H9 (cell line): ENCODE measurements around the gene CHD9NB. TPM values are rescaled to one million over a fixed set of nuclear protein-coding genes. Genes with fewer than 3 reads are reported as not detected.
"Not testable (repeated sequence)": the region's sequence is repeated elsewhere in the genome, so short reads cannot be mapped to it uniquely, and the experiment has no call there.

ENCODE experiments used
- DNase-seq: peaks from one replicate; pipeline ENCODE4 v3.0.0-alpha.2; 2017
- H2AFZ ChIP-seq: one replicate; pipeline ENCODE4 v1.6.1; 2013; ENCODE audit warnings: mild to moderate bottlenecking, low read length, control low read depth, moderate library complexity
- H2AK5ac ChIP-seq: 2 replicates; pipeline ENCODE4 v1.6.1; 2013; ENCODE audit warnings: low read length, control low read depth, mixed read lengths; ENCODE audit not compliant: insufficient read length
- H2BK120ac ChIP-seq: one replicate; pipeline ENCODE4 v1.6.1; 2013; ENCODE audit warnings: low read depth, mild to moderate bottlenecking, low read length, control low read depth, inconsistent platforms; ENCODE audit not compliant: poor library complexity, severe bottlenecking
- H2BK12ac ChIP-seq: 2 replicates; pipeline ENCODE4 v1.6.1; 2013; ENCODE audit warnings: low read length, control low read depth, mixed read lengths, low read depth; ENCODE audit not compliant: insufficient read length
- H2BK15ac ChIP-seq: 2 replicates; pipeline ENCODE4 v1.6.1; 2013; ENCODE audit warnings: low read depth, low read length, control low read depth
- H2BK20ac ChIP-seq: one replicate; pipeline ENCODE4 v1.6.1; 2013; ENCODE audit warnings: low read depth, mild to moderate bottlenecking, low read length, control low read depth, inconsistent platforms; ENCODE audit not compliant: poor library complexity, severe bottlenecking
- H2BK5ac ChIP-seq: 2 replicates; pipeline ENCODE4 v1.6.1; 2013; ENCODE audit warnings: low read length, control low read depth, mixed read lengths; ENCODE audit not compliant: insufficient read length
- H3K14ac ChIP-seq: 2 replicates; pipeline ENCODE4 v1.6.1; 2013; ENCODE audit warnings: low read length, control low read depth; ENCODE audit not compliant: insufficient read depth
- H3K18ac ChIP-seq: 2 replicates; pipeline ENCODE4 v1.6.1; 2013; ENCODE audit warnings: low read depth, mild to moderate bottlenecking, mixed read lengths, low read length, control low read depth; ENCODE audit not compliant: insufficient read length
- H3K23ac ChIP-seq: 2 replicates; pipeline ENCODE4 v1.6.1; 2013; ENCODE audit warnings: low read length, control low read depth, mixed read lengths, low read depth; ENCODE audit not compliant: insufficient read length
- H3K23me2 ChIP-seq: 2 replicates; pipeline ENCODE4 v1.6.1; 2013; ENCODE audit warnings: low read depth, mild to moderate bottlenecking, mixed read lengths, low read length, control low read depth; ENCODE audit not compliant: insufficient read length, poor library complexity, severe bottlenecking
- H3K27ac ChIP-seq: 2 replicates; pipeline ENCODE4 v1.5.1; 2013; ENCODE audit warnings: low read length, control low read depth, mixed read lengths, low read depth; ENCODE audit not compliant: insufficient read length
- H3K27me3 ChIP-seq: 2 replicates; pipeline ENCODE4 v1.6.1; 2013; ENCODE audit warnings: low read length, control low read depth, inconsistent platforms; ENCODE audit not compliant: insufficient read depth
- H3K4ac ChIP-seq: 2 replicates; pipeline ENCODE4 v1.6.1; 2013; ENCODE audit warnings: low read depth, mild to moderate bottlenecking, control low read depth, inconsistent platforms, low read length, moderate library complexity
- H3K4me1 ChIP-seq: 2 replicates; pipeline ENCODE4 v1.6.1; 2013; ENCODE audit warnings: low read length, control low read depth, inconsistent platforms; ENCODE audit not compliant: insufficient read depth
- H3K4me2 ChIP-seq: 2 replicates; pipeline ENCODE4 v1.6.1; 2013; ENCODE audit warnings: low read length, control low read depth, mixed read lengths; ENCODE audit not compliant: insufficient read length, insufficient read depth
- H3K56ac ChIP-seq: 2 replicates; pipeline ENCODE4 v1.6.1; 2013; ENCODE audit warnings: low read depth, mild to moderate bottlenecking, mixed read lengths, low read length, control low read depth; ENCODE audit not compliant: insufficient read length
- H3K79me1 ChIP-seq: 2 replicates; pipeline ENCODE4 v1.6.1; 2013; ENCODE audit warnings: low read depth, mild to moderate bottlenecking, moderate library complexity, low read length, control low read depth, inconsistent platforms; ENCODE audit not compliant: insufficient read depth, poor library complexity, severe bottlenecking
- H3K79me2 ChIP-seq: 2 replicates; pipeline ENCODE4 v1.6.1; 2013; ENCODE audit warnings: low read length, control low read depth, inconsistent platforms; ENCODE audit not compliant: insufficient read depth
- H3K9ac ChIP-seq: 2 replicates; pipeline ENCODE4 v1.6.1; 2013; ENCODE audit warnings: low read length, control low read depth, mixed read lengths; ENCODE audit not compliant: insufficient read length; ENCODE audit errors: extremely low read depth
- H3K9me3 ChIP-seq: one replicate; pipeline ENCODE4 v1.6.1; 2013; ENCODE audit warnings: low read depth, low read length, inconsistent platforms; ENCODE audit not compliant: control insufficient read depth
- H3T11ph ChIP-seq: one replicate; pipeline ENCODE4 v1.6.1; 2013; ENCODE audit warnings: mild to moderate bottlenecking, low read length, control low read depth, inconsistent platforms
- H4K20me1 ChIP-seq: one replicate; pipeline ENCODE4 v1.6.1; 2013; ENCODE audit not compliant: control insufficient read depth, insufficient read length, insufficient read depth
- H4K5ac ChIP-seq: 2 replicates; pipeline ENCODE4 v1.6.1; 2013; ENCODE audit warnings: low read depth, mild to moderate bottlenecking, mixed read lengths, low read length, control low read depth; ENCODE audit not compliant: insufficient read length
- H4K8ac ChIP-seq: replicated peaks from 2 replicates; pipeline ENCODE4 v1.6.1; 2013; ENCODE audit warnings: low read length, control low read depth, mixed read lengths, low read depth; ENCODE audit not compliant: insufficient read length
- H4K91ac ChIP-seq: 2 replicates; pipeline ENCODE4 v1.6.1; 2013; ENCODE audit warnings: low read depth, mild to moderate bottlenecking, moderate library complexity, mixed read lengths, low read length, control low read depth; ENCODE audit not compliant: insufficient read length
- H3K27ac Mint-ChIP-seq, 3 experiments: 2 replicates in 2 of 3; 3 replicates in 1 of 3; pipeline ENCODE4 v1.8.0; 2020 to 2021; ENCODE audit warnings: mixed read lengths in 3 of 3, mild to moderate bottlenecking in 1 of 3, moderate library complexity in 1 of 3
- H3K27me3 Mint-ChIP-seq: 2 replicates; pipeline ENCODE4 v1.8.0; 2021; ENCODE audit warnings: low read depth, mild to moderate bottlenecking, moderate library complexity, mixed read lengths
- H3K36me3 Mint-ChIP-seq, 3 experiments: 2 replicates in 2 of 3; 3 replicates in 1 of 3; pipeline ENCODE4 v1.8.0; 2020 to 2021; ENCODE audit warnings: low read depth in 3 of 3, mixed read lengths in 3 of 3; ENCODE audit not compliant: insufficient read depth in 1 of 3
- H3K4me1 Mint-ChIP-seq, 2 experiments: 2 replicates each; pipeline ENCODE4 v1.8.0; 2020; ENCODE audit warnings: mixed read lengths in 2 of 2
- H3K4me3 Mint-ChIP-seq, 2 experiments: 2 replicates in 1 of 2; 3 replicates in 1 of 2; pipeline ENCODE4 v1.8.0; 2020 to 2021; ENCODE audit warnings: mild to moderate bottlenecking in 2 of 2, mixed read lengths in 2 of 2, moderate library complexity in 1 of 2
- H3K9me3 Mint-ChIP-seq, 2 experiments: 2 replicates in 1 of 2; 3 replicates in 1 of 2; pipeline ENCODE4 v1.8.0; 2020; ENCODE audit warnings: mild to moderate bottlenecking in 2 of 2, mixed read lengths in 2 of 2, moderate library complexity in 1 of 2
- WGBS: extraction: QIAGEN DNeasy Blood & Tissue Kit; methylation state at CpG from one replicate; pipeline ENCODE4 v1.1.7; 2013; ENCODE audit warnings: missing lambda C conversion rate, low lambda C conversion rate, mixed read lengths; ENCODE audit not compliant: insufficient read length; ENCODE audit errors: extremely low coverage; 5-methylcytosine and 5-hydroxymethylcytosine counted together
- total RNA-seq: library from RNA; stranded (reverse); gene quantifications from 2 replicates; pipeline ENCODE4 v1.2.1, GENCODE V29; 2021
- TF ChIP-seq, protein P1 (sequence below): fragments of 200-600 bp; sonication (generic); conservative IDR thresholded peaks from 3 replicates; pipeline ENCODE4 v1.8.0; 2021; ENCODE audit warnings: antibody characterized with exemption, mild to moderate bottlenecking

CHD9NB gene
- total RNA-seq, 1 experiment from 2014 or later = 3.3 TPM

- Histone ChIP-seq H3K18ac (no peak overlapping the region), H2BK120ac (no peak overlapping the region), H3K56ac (no peak overlapping the region), H3K4me2 (no peak overlapping the region), H4K91ac (no peak overlapping the region), H2BK20ac (no peak overlapping the region), H4K20me1 (no peaks in the 10 kb centered on the region), H3K9ac (no peak overlapping the region), H4K5ac (no peak overlapping the region), H2AFZ (no peak overlapping the region), H3K79me1 (no peaks in the 10 kb centered on the region), H3T11ph (no peak overlapping the region), H3K23me2 (peaks cover 21% of the 10 kb centered on the region), H3K27me3 (no peaks in the 10 kb centered on the region), H4K8ac (no peak overlapping the region), H3K9me3 (no peaks in the 10 kb centered on the region), H2BK12ac (no peak overlapping the region), H3K4ac (no peak overlapping the region), H3K23ac (no peak overlapping the region), H3K14ac (no peak overlapping the region), H3K27ac (no peak overlapping the region), H2BK15ac (no peak overlapping the region), H2BK5ac (no peak overlapping the region), H3K79me2 (no peaks in the 10 kb centered on the region), H3K4me1 (peaks cover 11% of the 10 kb centered on the region), H2AK5ac (no peak overlapping the region)
- Mint-ChIP-seq H3K36me3 (peaks cover 4 to 11% (median 10%) of the 10 kb centered on the region in 3 experiments; a peak in 5 of 7 replicates), H3K9me3 (peaks cover 5 to 10% of the 10 kb centered on the region in 2 experiments; a peak in 4 of 5 replicates), H3K4me1 (peaks cover 71 to 75% of the 10 kb centered on the region in 2 experiments), H3K4me3 (peak overlapping the region in 1 of 2 experiments; percentile 58; a peak in 2 of 5 replicates), H3K27me3 (no peaks in the 10 kb centered on the region; the same call in none of the 2 replicates), H3K27ac (peak overlapping the region in 2 of 3 experiments; percentile 0 to 30; a peak in 3 of 7 replicates)
- DNase-seq = no peak
- TF ChIP-seq, protein P1, sequence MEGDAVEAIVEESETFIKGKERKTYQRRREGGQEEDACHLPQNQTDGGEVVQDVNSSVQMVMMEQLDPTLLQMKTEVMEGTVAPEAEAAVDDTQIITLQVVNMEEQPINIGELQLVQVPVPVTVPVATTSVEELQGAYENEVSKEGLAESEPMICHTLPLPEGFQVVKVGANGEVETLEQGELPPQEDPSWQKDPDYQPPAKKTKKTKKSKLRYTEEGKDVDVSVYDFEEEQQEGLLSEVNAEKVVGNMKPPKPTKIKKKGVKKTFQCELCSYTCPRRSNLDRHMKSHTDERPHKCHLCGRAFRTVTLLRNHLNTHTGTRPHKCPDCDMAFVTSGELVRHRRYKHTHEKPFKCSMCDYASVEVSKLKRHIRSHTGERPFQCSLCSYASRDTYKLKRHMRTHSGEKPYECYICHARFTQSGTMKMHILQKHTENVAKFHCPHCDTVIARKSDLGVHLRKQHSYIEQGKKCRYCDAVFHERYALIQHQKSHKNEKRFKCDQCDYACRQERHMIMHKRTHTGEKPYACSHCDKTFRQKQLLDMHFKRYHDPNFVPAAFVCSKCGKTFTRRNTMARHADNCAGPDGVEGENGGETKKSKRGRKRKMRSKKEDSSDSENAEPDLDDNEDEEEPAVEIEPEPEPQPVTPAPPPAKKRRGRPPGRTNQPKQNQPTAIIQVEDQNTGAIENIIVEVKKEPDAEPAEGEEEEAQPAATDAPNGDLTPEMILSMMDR = no peak
- WGBS = no CpG with 5 or more reads among the region's 1 CpG
Observed at GRCh38 chr16:53040788-53041187, 11.9 kb downstream of the CHD9NB start.

GRCh38 chr16:53036711-53037110 is 16.0 kb downstream of the CHD9NB start:
- H3K4me3 Mint-ChIP-seq, H2BK5ac ChIP-seq, H2AK5ac ChIP-seq, H4K5ac ChIP-seq, H2BK120ac ChIP-seq, H2BK15ac ChIP-seq, H4K91ac ChIP-seq, DNase-seq, H4K8ac ChIP-seq, H3K79me1 ChIP-seq, H3K27ac ChIP-seq, H3K14ac ChIP-seq, H3K27me3 Mint-ChIP-seq, H3K9ac ChIP-seq, H3K27ac Mint-ChIP-seq, H3K4me2 ChIP-seq, H3K27me3 ChIP-seq, H3K23ac ChIP-seq, H2BK12ac ChIP-seq, H3K56ac ChIP-seq, H4K20me1 ChIP-seq, H3K79me2 ChIP-seq, H3T11ph ChIP-seq, H2BK20ac ChIP-seq, H3K4me1 ChIP-seq, H3K4ac ChIP-seq, H3K18ac ChIP-seq, H3K23me2 ChIP-seq, H2AFZ ChIP-seq: not testable (repeated sequence)
- peaks cover 17% of the 10 kb centered on the region for H3K9me3 ChIP-seq
- Mint-ChIP-seq H3K36me3 (peaks cover 23 to 38% (median 33%) of the 10 kb centered on the region in 3 experiments), H3K4me1 (peaks cover 41 to 47% of the 10 kb centered on the region in 2 experiments), H3K9me3 (peaks cover 32 to 33% of the 10 kb centered on the region in 2 experiments)
- WGBS = no CpG with 5 or more reads among the region's 6 CpGs
